SK-N-SH treated with all-trans-retinoic acid at 6 μM for 48 hours (cell line): ENCODE results near the gene TBC1D4.

ENCODE experiments used
- ATAC-seq: fragments of 200-7000 bp; cut with Tn5 transposase; 3 replicates; pipeline ENCODE4 v1.9.1; 2020; ENCODE audit warnings: mild to moderate bottlenecking, moderate library complexity
- ARNTL ChIP-seq: fragments of 450-650 bp; formaldehyde crosslinking; IDR thresholded peaks from 2 replicates; pipeline ENCODE4 v1.5.0; 2020; ENCODE audit warnings: low read depth, mild to moderate bottlenecking, moderate library complexity, borderline replicate concordance
- BACH2 ChIP-seq: fragments of 250-450 bp; sonication (Bioruptor Pico); IDR thresholded peaks from 2 replicates; pipeline ENCODE4 v1.9.0; 2021; ENCODE audit warnings: mild to moderate bottlenecking, borderline replicate concordance
- CSRNP3 ChIP-seq: fragments of 250-450 bp; sonication (Bioruptor Pico); IDR thresholded peaks from 2 replicates; pipeline ENCODE4 v1.5.1; 2021; ENCODE audit warnings: mild to moderate bottlenecking, moderate library complexity
- ESRRG ChIP-seq: fragments of 250-450 bp; sonication (Bioruptor Pico); IDR thresholded peaks from 2 replicates; pipeline ENCODE4 v1.6.1; 2021; ENCODE audit warnings: mild to moderate bottlenecking
- GLIS3 ChIP-seq: fragments of 250-450 bp; sonication (Bioruptor Pico); IDR thresholded peaks from 2 replicates; pipeline ENCODE4 v1.5.0; 2020; ENCODE audit warnings: mild to moderate bottlenecking, moderate library complexity
- ISL1 ChIP-seq: fragments of 250-450 bp; sonication (Bioruptor Pico); IDR thresholded peaks from 2 replicates; pipeline ENCODE4 v2.1.2; 2022; ENCODE audit warnings: mild to moderate bottlenecking, moderate library complexity
- OSR1 ChIP-seq: fragments of 250-450 bp; sonication (Bioruptor Pico); IDR thresholded peaks from 2 replicates; pipeline ENCODE4 v1.8.0; 2022; ENCODE audit warnings: moderate library complexity, mild to moderate bottlenecking, inconsistent platforms
- PATZ1 ChIP-seq: fragments of 250-450 bp; sonication (Bioruptor Pico); IDR thresholded peaks from 2 replicates; pipeline ENCODE4 v1.8.0; 2020; ENCODE audit warnings: mild to moderate bottlenecking, moderate library complexity, borderline replicate concordance
- POU6F1 ChIP-seq: fragments of 250-450 bp; sonication (Bioruptor Pico); IDR thresholded peaks from 2 replicates; pipeline ENCODE4 v1.8.0; 2021; ENCODE audit warnings: low read depth, mild to moderate bottlenecking, moderate library complexity, borderline replicate concordance
- PPARA ChIP-seq: fragments of 250-450 bp; sonication (Bioruptor Pico); IDR thresholded peaks from 2 replicates; pipeline ENCODE4 v1.5.0; 2020; ENCODE audit warnings: mild to moderate bottlenecking, borderline replicate concordance
- RARB ChIP-seq: fragments of 250-450 bp; sonication (Bioruptor Pico); IDR thresholded peaks from 2 replicates; pipeline ENCODE4 v1.8.0; 2021; ENCODE audit warnings: mild to moderate bottlenecking, moderate library complexity
- SNAI2 ChIP-seq: fragments of 250-450 bp; sonication (Bioruptor Pico); IDR thresholded peaks from 2 replicates; pipeline ENCODE4 v1.5.0; 2020; ENCODE audit warnings: mild to moderate bottlenecking, moderate library complexity
- TCF4 ChIP-seq: fragments of 250-450 bp; sonication (Bioruptor Pico); IDR thresholded peaks from 2 replicates; pipeline ENCODE4 v1.8.0; 2021; ENCODE audit warnings: mild to moderate bottlenecking, moderate library complexity, borderline replicate concordance
- TOX ChIP-seq: fragments of 250-450 bp; sonication (Bioruptor Pico); IDR thresholded peaks from 2 replicates; pipeline ENCODE4 v1.8.0; 2021; ENCODE audit warnings: mild to moderate bottlenecking, moderate library complexity, borderline replicate concordance
- TSHZ2 ChIP-seq: fragments of 250-450 bp; sonication (Bioruptor Pico); IDR thresholded peaks from 2 replicates; pipeline ENCODE4 v1.5.0; 2020; ENCODE audit warnings: mild to moderate bottlenecking, moderate library complexity
- ZC3H10 ChIP-seq: fragments of 250-450 bp; sonication (Bioruptor Pico); IDR thresholded peaks from 2 replicates; pipeline ENCODE4 v1.5.1; 2021; ENCODE audit warnings: mild to moderate bottlenecking, moderate library complexity
- ZFP3 ChIP-seq: fragments of 250-450 bp; sonication (Bioruptor Pico); IDR thresholded peaks from 2 replicates; pipeline ENCODE4 v1.5.0; 2020; ENCODE audit warnings: mild to moderate bottlenecking, moderate library complexity
- ZFP30 ChIP-seq: fragments of 450-650 bp; formaldehyde crosslinking; IDR thresholded peaks from 2 replicates; pipeline ENCODE4 v1.5.0; 2022; ENCODE audit warnings: mild to moderate bottlenecking, moderate library complexity
- ZNF565 ChIP-seq: fragments of 450-650 bp; formaldehyde crosslinking; conservative IDR thresholded peaks from 2 replicates; pipeline ENCODE4 v1.5.0; 2020; ENCODE audit warnings: low read depth, mild to moderate bottlenecking, moderate library complexity
- ZNF70 ChIP-seq: fragments of 450-650 bp; formaldehyde crosslinking; IDR thresholded peaks from 2 replicates; pipeline ENCODE4 v1.5.0; 2020; ENCODE audit warnings: mild to moderate bottlenecking, moderate library complexity
- ZNF8 ChIP-seq: fragments of 450-650 bp; formaldehyde crosslinking; IDR thresholded peaks from 2 replicates; pipeline ENCODE4 v1.5.0; 2020; ENCODE audit warnings: mild to moderate bottlenecking, moderate library complexity

Gene TBC1D4

GRCh38 chr13:75511051-75511625, 29.2 kb upstream of the TBC1D4 start:
- TF ChIP-seq BACH2 (CRISPR knock-in tag): no peak
- no peak for TF ChIP-seq ZC3H10 (CRISPR knock-in tag)
- TF ChIP-seq, all 23 proteins: peak for 0
- no peak for ATAC-seq

GRCh38 chr13:75508002-75508548, 26.1 kb upstream of the TBC1D4 start:
- TF ChIP-seq ZNF70 (no peak), TSHZ2 (no peak), ZC3H10 (CRISPR knock-in tag) (no peak), CSRNP3 (CRISPR knock-in tag) (no peak), ZNF8 (CRISPR knock-in tag) (no peak), BACH2 (CRISPR knock-in tag) (no peak), RARB (CRISPR knock-in tag) (no peak), PPARA (CRISPR knock-in tag) (no peak), ZNF565 (no peak), ARNTL (CRISPR knock-in tag) (no peak), PATZ1 (CRISPR knock-in tag) (no peak), OSR1 (CRISPR knock-in tag) (no peak), GLIS3 (no peak), ISL1 (CRISPR knock-in tag) (no peak), SNAI2 (no peak)
- TF ChIP-seq, all 23 proteins: peak for 0
- ATAC-seq: no peak

- no peak for ATAC-seq
- TF ChIP-seq ARNTL (CRISPR knock-in tag) (no peak), POU6F1 (CRISPR knock-in tag) (no peak), ZNF565 (no peak), ZFP3 (CRISPR knock-in tag) (no peak), ZFP30 (no peak), OSR1 (CRISPR knock-in tag) (no peak)
Observed at GRCh38 chr13:75507027-75508001, 25.3 kb upstream of the TBC1D4 start.

- no peak for ATAC-seq
- TF ChIP-seq ZC3H10 (CRISPR knock-in tag): no peak
- no peak for TF ChIP-seq ZNF565
- TF ChIP-seq OSR1 (CRISPR knock-in tag): no peak
- TF ChIP-seq RARB (CRISPR knock-in tag): no peak
- TF ChIP-seq TOX (CRISPR knock-in tag): no peak
- no peak for TF ChIP-seq TCF4 (CRISPR knock-in tag)
- no peak for TF ChIP-seq CSRNP3 (CRISPR knock-in tag)
- no peak for TF ChIP-seq ISL1 (CRISPR knock-in tag)
- no peak for TF ChIP-seq PPARA (CRISPR knock-in tag)
- no peak for TF ChIP-seq ZNF70
- TF ChIP-seq SNAI2: no peak
- no peak for TF ChIP-seq POU6F1 (CRISPR knock-in tag)
- TF ChIP-seq BACH2 (CRISPR knock-in tag): no peak
- TF ChIP-seq ZNF8 (CRISPR knock-in tag): no peak
- no peak for TF ChIP-seq ZFP3 (CRISPR knock-in tag)
- TF ChIP-seq GLIS3: no peak
- TF ChIP-seq ESRRG (CRISPR knock-in tag): no peak
- TF ChIP-seq ARNTL (CRISPR knock-in tag): no peak
Observed at GRCh38 chr13:75506018-75506417, 24.0 kb upstream of the TBC1D4 start.
